Fibroblast of lung (primary cell): ENCODE data around the gene LMNTD2. TPM values are rescaled to one million over a fixed set of nuclear protein-coding genes. Genes with fewer than 3 reads are reported as not detected.

Experiments
- DNase-seq, 2 donors: peaks; one replicate each; pipeline versions ENCODE4 v3.0.0 to v3.0.0-alpha.2; 2010; ENCODE audit warnings: low read depth in 2 of 2
- H2AFZ ChIP-seq: 2 replicates; pipeline ENCODE4 v1.5.1; 2012; ENCODE audit warnings: low read length, control low read depth, inconsistent platforms
- H3K27ac ChIP-seq: 2 replicates; pipeline ENCODE4 v1.5.1; 2011; ENCODE audit warnings: low read length, control low read depth; ENCODE audit not compliant: insufficient read depth
- H3K27me3 ChIP-seq: 2 replicates; pipeline ENCODE4 v1.5.1; 2011; ENCODE audit warnings: mild to moderate bottlenecking, low read length; ENCODE audit not compliant: control insufficient read depth, insufficient read depth
- H3K36me3 ChIP-seq: 2 replicates; pipeline ENCODE4 v1.5.1; 2011; ENCODE audit warnings: low read length; ENCODE audit not compliant: control insufficient read depth, insufficient read depth
- H3K4me1 ChIP-seq: 2 replicates; pipeline ENCODE4 v1.5.1; 2011; ENCODE audit warnings: low read length; ENCODE audit not compliant: control insufficient read depth, insufficient read depth; ENCODE audit errors: extremely low read depth
- H3K4me2 ChIP-seq: 2 replicates; pipeline ENCODE4 v1.5.1; 2011; ENCODE audit warnings: low read length, control low read depth; ENCODE audit not compliant: insufficient read depth; ENCODE audit errors: extremely low read depth
- H3K4me3 ChIP-seq, 4 experiments: fragments of 200-600 bp in 1 of 4; sonication (generic) in 1 of 4; replicated peaks in 1 of 4; 2 replicates each; pipeline ENCODE4 v1.5.1; 2011 to 2016; ENCODE audit warnings: low read length in 4 of 4, low read depth in 3 of 4, mild to moderate bottlenecking in 3 of 4, control low read depth in 2 of 4, inconsistent platforms in 1 of 4, mixed read lengths in 1 of 4; ENCODE audit not compliant: insufficient read depth in 1 of 4; ENCODE audit errors: control extremely low read depth in 1 of 4
- H3K79me2 ChIP-seq: 2 replicates; pipeline ENCODE4 v1.5.1; 2012; ENCODE audit warnings: mild to moderate bottlenecking, low read length, inconsistent platforms; ENCODE audit not compliant: control insufficient read depth, insufficient read depth
- H3K9ac ChIP-seq: 2 replicates; pipeline ENCODE4 v1.5.1; 2011; ENCODE audit warnings: mild to moderate bottlenecking, low read length, control low read depth; ENCODE audit not compliant: insufficient read depth
- H3K9me3 ChIP-seq: 2 replicates; pipeline ENCODE4 v1.5.1; 2012; ENCODE audit warnings: low read depth, low read length; ENCODE audit not compliant: control insufficient read depth, insufficient read depth
- H4K20me1 ChIP-seq: 2 replicates; pipeline ENCODE4 v1.5.1; 2011; ENCODE audit warnings: low read length; ENCODE audit not compliant: control insufficient read depth, insufficient read depth; ENCODE audit errors: extremely low read depth
- CTCF ChIP-seq, 2 donors: IDR thresholded peaks in 1 of 2; conservative IDR thresholded peaks in 1 of 2; 1 replicate in 1 of 2; 2 replicates in 1 of 2; pipeline ENCODE4 v1.5.1; 2011 to 2012; ENCODE audit warnings: low read length in 2 of 2, control low read depth in 1 of 2, inconsistent platforms in 1 of 2, low read depth in 1 of 2, mild to moderate bottlenecking in 1 of 2
- EZH2 ChIP-seq: IDR thresholded peaks from 2 replicates; pipeline ENCODE4 v1.5.1; 2012; ENCODE audit warnings: low read length, control low read depth, mild to moderate bottlenecking; ENCODE audit errors: missing control alignments
- polyA plus RNA-seq, 2 donors: library from polyadenylated mRNA; depleted of rRNA in 1 of 2; stranded (reverse) in 1 of 2; unstranded in 1 of 2; fragments of >200 nt; gene quantifications; 2 replicates each; pipeline ENCODE4 v1.2.1, GENCODE V29; 2011 to 2012; ENCODE audit warnings: missing spikeins in 1 of 2
- total RNA-seq: library from RNA; depleted of rRNA; stranded (reverse); fragments of >200 nt; gene quantifications from 2 replicates; pipeline ENCODE4 v1.2.1, GENCODE V29; 2014

LMNTD2 gene
- total and polyA plus RNA-seq, 2 donors (not counting 1 experiment from before 2014, with no cell fraction given): 0.08 to 0.17 TPM

GRCh38 chr11:559712-560304, 730 bp downstream of the LMNTD2 start:
- no peak overlapping the region for H3K4me2 ChIP-seq
- H2AFZ ChIP-seq: no peak overlapping the region

GRCh38 chr11:559020-559620, 1.4 kb downstream of the LMNTD2 start:
- Histone ChIP-seq H3K4me2 (no peak overlapping the region), H3K27me3 (peaks cover 27% of the 10 kb centered on the region), H3K36me3 (no peaks in the 10 kb centered on the region), H2AFZ (no peak overlapping the region), H4K20me1 (no peaks in the 10 kb centered on the region), H3K79me2 (no peaks in the 10 kb centered on the region), H3K9ac (no peak overlapping the region), H3K4me3 (no peak overlapping the region), H3K9me3 (no peaks in the 10 kb centered on the region), H3K4me1 (peaks cover 4% of the 10 kb centered on the region), H3K27ac (no peak overlapping the region)
- no peak for DNase-seq
- no peak for TF ChIP-seq EZH2

More at GRCh38 chr11:559712-560304, 730 bp downstream of the LMNTD2 start:
- TF ChIP-seq CTCF (conservative IDR thresholded peaks at IDR 0.05 in 1 of 2, IDR thresholded peaks at IDR 0.05 in 1 of 2; ENCODE audit: low read depth in 1 of 2, low read length in 2 of 2) (no peak), EZH2 (no peak)
- Histone ChIP-seq H3K9ac (no peak overlapping the region), H3K9me3 (no peaks in the 10 kb centered on the region), H3K79me2 (no peaks in the 10 kb centered on the region), H3K4me1 (peaks cover 4% of the 10 kb centered on the region), H3K27ac (no peak overlapping the region), H3K36me3 (no peaks in the 10 kb centered on the region), H3K27me3 (peaks cover 20% of the 10 kb centered on the region), H3K4me3 (peak overlapping the region in 1 of 4 experiments; percentile 57), H4K20me1 (no peaks in the 10 kb centered on the region)
- DNase-seq: no peak

DNA sequence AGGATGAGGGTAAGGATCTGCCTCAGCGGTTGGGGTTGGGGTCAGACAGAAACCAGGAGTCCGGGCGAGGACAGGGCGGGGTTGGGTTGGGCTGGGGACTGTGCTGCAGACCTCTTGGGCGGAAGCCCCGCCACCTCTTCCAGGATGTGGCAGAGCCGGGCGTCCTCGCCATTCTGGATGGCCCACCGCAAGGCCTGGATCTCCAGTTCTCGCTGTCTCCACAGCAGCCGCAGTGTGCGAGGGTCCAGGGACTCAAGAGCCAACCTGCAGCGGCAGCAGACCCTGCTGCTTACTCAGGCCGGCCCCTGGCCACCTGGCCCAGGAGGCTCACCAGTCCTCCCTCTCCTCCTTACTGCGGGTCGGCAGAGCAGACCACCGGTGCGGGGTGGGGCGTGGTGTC, 2.0 kb downstream of the LMNTD2 start:
- Histone ChIP-seq H3K9ac (no peak overlapping the region), H3K27ac (no peak overlapping the region), H3K79me2 (no peaks in the 10 kb centered on the region), H3K4me1 (peaks cover 4% of the 10 kb centered on the region), H3K4me3 (no peak overlapping the region), H4K20me1 (no peaks in the 10 kb centered on the region), H3K9me3 (no peaks in the 10 kb centered on the region), H3K4me2 (no peak overlapping the region), H2AFZ (no peak overlapping the region), H3K27me3 (peaks cover 33% of the 10 kb centered on the region), H3K36me3 (no peaks in the 10 kb centered on the region)
- no peak for DNase-seq
- TF ChIP-seq EZH2 (no peak), CTCF (conservative IDR thresholded peaks at IDR 0.05 in 1 of 2, IDR thresholded peaks at IDR 0.05 in 1 of 2; ENCODE audit: low read depth in 1 of 2, low read length in 2 of 2) (no peak)
